ENCODE results near the gene SNX30. TPM values are rescaled to one million over a fixed set of nuclear protein-coding genes. Genes with fewer than 3 reads are reported as not detected.

The SNX30 gene
- total RNA-seq, 1 experiment from 2014 or later: 6.9 TPM

DNA sequence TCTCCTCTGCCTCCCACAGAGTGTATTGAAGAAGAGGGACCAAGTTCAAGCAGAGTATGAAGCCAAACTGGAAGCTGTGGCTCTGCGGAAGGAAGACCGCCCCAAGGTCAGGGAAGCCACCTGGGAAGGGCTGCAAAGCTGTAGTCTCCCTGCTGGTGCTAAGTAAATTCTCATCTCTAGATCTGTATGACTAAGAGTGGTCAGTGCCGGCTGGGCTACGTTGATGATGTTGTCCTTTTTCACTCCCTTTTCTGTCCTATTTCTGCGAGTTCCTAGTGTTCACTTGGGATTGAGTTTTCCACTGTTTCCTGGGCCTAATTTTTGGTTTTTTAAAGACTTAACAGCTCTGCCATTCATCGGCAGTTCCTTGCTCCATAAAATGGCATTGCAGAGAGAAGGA, 100.3 kb downstream of the SNX30 start:
- Histone ChIP-seq H3K27me3 (ENCODE audit: control insufficient read depth, insufficient read depth, low read length) (no peaks in the 10 kb centered on the region), H3K9me3 (ENCODE audit: control insufficient read depth, insufficient read depth, low read depth, low read length) (no peaks in the 10 kb centered on the region)
- TF ChIP-seq SIN3A (IDR thresholded peaks at IDR 0.05; ENCODE audit: borderline replicate concordance, insufficient read depth, low read depth, low read length) (no peak), TCF7L2 (IDR thresholded peaks at IDR 0.05; ENCODE audit: low read depth, low read length) (no peak), POLR2AphosphoS5 (IDR thresholded peaks at IDR 0.05; ENCODE audit: low read depth, low read length) (no peak), CTCF (IDR thresholded peaks at IDR 0.05) (no peak), REST (IDR thresholded peaks at IDR 0.05; ENCODE audit: insufficient read depth in 1 of 2, low read depth in 2 of 2, low read length in 1 of 2) (no peak)

GRCh38 chr9:112852741-112853504, 102.4 kb downstream of the SNX30 start:
- no peak for ATAC-seq
- no peak overlapping the region for H3K27ac ChIP-seq (ENCODE audit: low read length)
- no peaks in the 10 kb centered on the region for H3K36me3 ChIP-seq (ENCODE audit: control insufficient read depth, insufficient read depth, low read length)
- no TSS peak for BruUV-seq (replicated peaks)
- POLR2A ChIA-PET: no interaction called here
- intact Hi-C loops (cut with micrococcal nuclease; ENCODE audit: unreplicated experiment): no loop called here
- TF ChIP-seq REST (IDR thresholded peaks at IDR 0.05; ENCODE audit: insufficient read depth in 1 of 2, low read depth in 2 of 2, low read length in 1 of 2) (no peak), POLR2AphosphoS5 (IDR thresholded peaks at IDR 0.05; ENCODE audit: low read depth, low read length) (no peak), TCF7L2 (IDR thresholded peaks at IDR 0.05; ENCODE audit: low read depth, low read length) (no peak), CTCF (IDR thresholded peaks at IDR 0.05) (no peak), SIN3A (IDR thresholded peaks at IDR 0.05; ENCODE audit: borderline replicate concordance, insufficient read depth, low read depth, low read length) (no peak)
- no peaks in the 10 kb centered on the region for H3K27me3 ChIP-seq (ENCODE audit: control insufficient read depth, insufficient read depth, low read length)
- DNase-seq (ENCODE audit: low read depth, low spot score): no peak
- in situ Hi-C loops (cut with HindIII; ENCODE audit: low pct_unique_long_range_greater_than_20kb, low sequenced_read_pairs): no loop called here
- no peak overlapping the region for H3K4me3 ChIP-seq (ENCODE audit: low read depth in 2 of 2, low read length in 2 of 2)
- H3K4me1 ChIP-seq (ENCODE audit: control insufficient read depth, insufficient read depth, low read length): no peaks in the 10 kb centered on the region
- H3K9me3 ChIP-seq (ENCODE audit: control insufficient read depth, insufficient read depth, low read depth, low read length): no peaks in the 10 kb centered on the region
- CTCF ChIA-PET: interaction anchor here (0.5 kb wide), 1 partner anchor 51 kb away, joined by 4 read pairs; no protein-coding TSS in a partner anchor

More for the DNA sequence above, 100.3 kb downstream of the SNX30 start:
- DNase-seq (ENCODE audit: low read depth, low spot score): no peak
- no peaks in the 10 kb centered on the region for H3K36me3 ChIP-seq (ENCODE audit: control insufficient read depth, insufficient read depth, low read length)
- no peak overlapping the region for H3K4me3 ChIP-seq (ENCODE audit: low read depth in 2 of 2, low read length in 2 of 2)
- no TSS peak for BruUV-seq (replicated peaks)
- no peak overlapping the region for H3K27ac ChIP-seq (ENCODE audit: low read length)
- ChIA-PET POLR2A (no interaction called here), CTCF (no interaction called here)
- no peak for ATAC-seq
- no peaks in the 10 kb centered on the region for H3K4me1 ChIP-seq (ENCODE audit: control insufficient read depth, insufficient read depth, low read length)
- intact Hi-C loops (cut with micrococcal nuclease; ENCODE audit: unreplicated experiment) (no loop called here), in situ Hi-C loops (cut with HindIII; ENCODE audit: low pct_unique_long_range_greater_than_20kb, low sequenced_read_pairs) (no loop called here)

All from Panc1 (cell line).